GM20000 (cell line): ENCODE results near the gene GOLT1B.

Experiments
- DNase-seq: peaks from one replicate; pipeline ENCODE4 v3.0.0; 2012; ENCODE audit warnings: low spot score
- TF ChIP-seq, protein P1 (sequence below): IDR thresholded peaks from 2 replicates; pipeline ENCODE4 v1.5.1; 2012; ENCODE audit warnings: mild to moderate bottlenecking, control low read depth; ENCODE audit errors: extremely low read depth, missing control alignments

The GOLT1B gene

DNA sequence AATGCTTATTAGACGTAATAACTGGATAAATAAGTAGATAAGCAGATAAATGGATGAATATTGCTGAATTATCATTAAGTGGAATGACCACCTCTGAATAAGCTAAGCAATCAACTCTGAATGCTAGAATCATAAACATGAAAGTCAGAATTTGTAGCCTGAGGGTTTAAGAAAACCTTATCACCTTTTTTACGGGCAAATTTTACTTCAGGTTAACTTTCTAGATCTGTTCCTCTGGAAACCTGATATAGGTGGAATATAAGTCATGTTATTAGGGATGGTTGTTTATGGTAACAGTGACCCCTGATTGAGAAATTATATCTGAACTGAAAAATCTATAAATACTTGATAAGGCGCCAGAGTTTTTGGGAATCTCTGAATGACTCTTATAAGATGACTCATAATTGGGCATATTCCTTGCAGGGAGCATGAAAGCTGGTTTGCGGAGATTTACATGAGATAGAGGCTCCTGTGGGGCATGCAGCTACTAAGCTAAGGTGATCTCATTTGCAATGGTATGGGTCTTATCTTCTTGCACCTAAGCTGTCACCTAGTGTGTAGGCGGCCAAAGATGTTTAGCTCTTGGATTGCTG, 36.6 kb downstream of the GOLT1B start:
- TF ChIP-seq, protein P1, sequence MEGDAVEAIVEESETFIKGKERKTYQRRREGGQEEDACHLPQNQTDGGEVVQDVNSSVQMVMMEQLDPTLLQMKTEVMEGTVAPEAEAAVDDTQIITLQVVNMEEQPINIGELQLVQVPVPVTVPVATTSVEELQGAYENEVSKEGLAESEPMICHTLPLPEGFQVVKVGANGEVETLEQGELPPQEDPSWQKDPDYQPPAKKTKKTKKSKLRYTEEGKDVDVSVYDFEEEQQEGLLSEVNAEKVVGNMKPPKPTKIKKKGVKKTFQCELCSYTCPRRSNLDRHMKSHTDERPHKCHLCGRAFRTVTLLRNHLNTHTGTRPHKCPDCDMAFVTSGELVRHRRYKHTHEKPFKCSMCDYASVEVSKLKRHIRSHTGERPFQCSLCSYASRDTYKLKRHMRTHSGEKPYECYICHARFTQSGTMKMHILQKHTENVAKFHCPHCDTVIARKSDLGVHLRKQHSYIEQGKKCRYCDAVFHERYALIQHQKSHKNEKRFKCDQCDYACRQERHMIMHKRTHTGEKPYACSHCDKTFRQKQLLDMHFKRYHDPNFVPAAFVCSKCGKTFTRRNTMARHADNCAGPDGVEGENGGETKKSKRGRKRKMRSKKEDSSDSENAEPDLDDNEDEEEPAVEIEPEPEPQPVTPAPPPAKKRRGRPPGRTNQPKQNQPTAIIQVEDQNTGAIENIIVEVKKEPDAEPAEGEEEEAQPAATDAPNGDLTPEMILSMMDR = no peak
- no peak for DNase-seq

DNA sequence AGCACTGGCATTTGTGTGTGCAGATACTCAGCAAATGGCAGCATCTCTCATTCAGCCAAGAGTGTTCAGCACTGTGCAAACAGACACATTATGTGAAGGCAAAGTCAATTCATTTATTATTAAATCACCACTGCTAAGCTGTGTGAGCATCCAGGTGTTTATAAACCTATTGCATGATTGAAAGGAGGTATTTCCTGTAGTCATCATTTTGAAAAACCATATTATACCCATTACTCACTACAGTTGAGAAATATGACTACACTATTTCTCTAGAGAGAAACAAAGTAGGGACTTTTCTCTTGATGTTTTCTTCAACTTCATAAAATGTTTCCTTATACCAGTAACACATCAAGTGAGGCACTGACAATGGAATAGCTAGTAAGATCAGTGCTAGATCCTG, 38.2 kb downstream of the GOLT1B start:
- TF ChIP-seq, protein P1 = no peak
- DNase-seq = no peak

DNA sequence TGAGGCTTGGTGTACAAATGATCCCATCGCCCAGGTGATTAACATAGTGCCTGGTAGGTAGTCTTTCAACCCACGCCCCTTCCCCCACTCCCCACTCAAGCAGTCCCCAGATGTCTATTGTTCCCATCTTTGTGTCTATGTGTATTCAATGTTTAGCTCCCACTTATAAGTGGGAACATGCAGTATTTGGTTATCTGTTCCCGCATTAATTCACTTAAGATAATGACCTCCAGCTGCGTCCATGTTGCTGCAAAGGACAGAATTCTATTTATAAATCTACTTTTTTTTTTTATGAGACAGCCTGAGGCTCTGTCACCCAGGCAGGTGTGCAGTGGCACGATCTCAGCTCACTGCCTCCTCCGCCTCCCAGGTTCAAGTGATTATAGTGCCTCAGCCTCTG, 40.2 kb downstream of the GOLT1B start:
- no peak for DNase-seq
- TF ChIP-seq, protein P1 = no peak

DNA sequence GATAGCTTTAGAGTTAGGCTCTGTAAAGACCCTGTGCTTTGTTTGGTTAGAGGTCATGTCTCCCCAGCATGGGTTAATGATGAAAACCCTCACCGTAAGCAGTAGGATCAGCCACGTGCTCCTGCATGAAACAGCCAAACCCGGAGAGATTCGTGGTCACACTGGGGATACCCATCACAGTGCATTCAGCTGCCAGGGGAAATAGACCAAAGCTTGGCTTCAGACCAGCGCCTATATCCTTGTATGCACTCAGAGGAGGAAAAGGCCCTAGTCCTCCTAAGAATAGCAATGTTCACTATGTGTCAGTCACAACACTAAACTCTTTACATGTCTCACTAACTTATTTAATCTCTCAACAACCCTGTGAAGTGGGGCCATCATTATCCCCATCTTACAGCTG, 40.8 kb downstream of the GOLT1B start:
- no peak for DNase-seq

DNA sequence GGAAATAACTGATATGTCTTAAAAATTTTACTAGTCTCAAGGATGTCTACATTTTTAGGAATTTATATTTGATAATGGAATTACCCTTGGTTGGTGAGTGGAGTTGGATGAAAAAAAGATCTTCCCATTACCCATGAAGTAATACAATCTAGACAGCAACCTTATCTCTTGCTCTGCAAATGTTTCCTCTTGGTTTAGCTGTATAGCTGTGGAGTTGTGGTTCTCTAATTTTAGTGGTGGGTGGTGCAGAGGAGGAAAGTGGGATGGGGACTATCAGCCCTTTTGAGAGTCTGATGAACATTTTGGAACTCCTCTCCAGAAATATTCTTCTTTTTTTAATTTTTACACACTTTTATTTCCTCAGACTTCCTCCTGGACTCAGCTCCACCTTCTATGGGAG, 41.6 kb downstream of the GOLT1B start:
- TF ChIP-seq, protein P1 = no peak
- no peak for DNase-seq

More for the DNA sequence above, 40.8 kb downstream of the GOLT1B start:
- TF ChIP-seq, protein P1 = no peak

DNA sequence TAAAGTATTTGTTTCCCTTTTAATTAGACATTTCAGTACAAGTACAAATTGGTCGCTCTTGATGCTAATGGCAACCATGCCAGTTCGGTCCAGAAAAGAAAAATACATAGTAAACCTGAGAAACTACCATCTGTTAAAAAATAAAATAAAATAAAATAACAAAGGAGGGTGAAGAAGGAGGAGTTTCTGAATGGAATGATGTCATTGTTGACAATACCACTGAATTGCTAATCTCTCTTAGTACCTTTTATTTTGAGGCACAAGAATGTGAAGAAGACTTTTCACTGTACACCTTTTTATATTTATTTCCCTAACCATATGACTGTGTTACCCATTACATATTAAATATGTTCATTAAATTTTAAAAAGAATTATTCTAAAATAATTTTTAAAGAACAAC, 44.0 kb downstream of the GOLT1B start:
- no peak for DNase-seq
- TF ChIP-seq, protein P1 = no peak

DNA sequence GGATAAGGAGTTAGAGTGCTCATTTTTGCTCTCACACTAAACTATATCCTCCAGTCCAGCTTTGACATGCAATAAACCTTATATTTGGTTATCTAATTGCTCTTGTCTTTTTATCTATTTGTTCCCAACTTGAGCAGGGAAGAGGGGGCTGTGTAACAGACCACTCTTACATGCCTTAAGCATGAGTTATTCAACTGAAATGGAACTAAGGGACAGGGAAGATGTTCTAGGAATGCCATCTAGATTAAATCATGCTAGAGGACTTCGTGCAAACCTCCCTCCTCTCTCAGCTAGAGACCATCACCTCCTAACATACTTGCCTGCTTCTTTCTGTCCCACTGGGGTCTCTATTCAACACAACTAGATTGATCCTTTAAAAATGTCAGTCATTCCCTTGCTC, 45.1 kb downstream of the GOLT1B start:
- TF ChIP-seq, protein P1 = no peak
- DNase-seq = no peak
